OCI-LY1 (cell line): ENCODE measurements around the gene STK32B.
"Not testable (repeated sequence)": the region's sequence is repeated elsewhere in the genome, so short reads cannot be mapped to it uniquely, and the experiment has no call there.

Source experiments
- H2AFZ ChIP-seq: fragments of 200-600 bp; sonication (generic), shearing (Covaris generic); 2 replicates; pipeline ENCODE4 v1.6.0; 2014; ENCODE audit warnings: antibody characterized with exemption, mild to moderate bottlenecking, low read length
- H3F3A ChIP-seq: fragments of 200-600 bp; sonication (generic), shearing (Covaris generic); 2 replicates; pipeline ENCODE4 v1.6.0; 2014; ENCODE audit warnings: mild to moderate bottlenecking, antibody characterized with exemption, low read length, moderate library complexity; ENCODE audit not compliant: insufficient read depth
- H3K27ac ChIP-seq: fragments of 200-600 bp; sonication (generic); 2 replicates; pipeline ENCODE4 v1.5.1; 2014; ENCODE audit warnings: low read length, mixed run types, mild to moderate bottlenecking, low read depth; ENCODE audit not compliant: poor library complexity, severe bottlenecking
- H3K27me3 ChIP-seq: fragments of 200-600 bp; sonication (generic); 2 replicates; pipeline ENCODE4 v1.6.0; 2014; ENCODE audit warnings: antibody characterized with exemption, mild to moderate bottlenecking, low read length, moderate library complexity; ENCODE audit not compliant: insufficient read depth
- H3K36me3 ChIP-seq: fragments of 200-600 bp; sonication (generic); 2 replicates; pipeline ENCODE4 v1.6.1; 2014; ENCODE audit warnings: mild to moderate bottlenecking, antibody characterized with exemption, low read length, moderate library complexity, mixed read lengths; ENCODE audit not compliant: insufficient read depth
- H3K4me1 ChIP-seq: fragments of 200-600 bp; sonication (generic); 2 replicates; pipeline ENCODE4 v1.5.1; 2014; ENCODE audit warnings: mild to moderate bottlenecking, low read length, moderate library complexity; ENCODE audit not compliant: insufficient read depth, severe bottlenecking
- H3K4me2 ChIP-seq: fragments of 200-600 bp; sonication (generic), shearing (Covaris generic); 2 replicates; pipeline ENCODE4 v1.6.1; 2014; ENCODE audit warnings: low read length
- H3K4me3 ChIP-seq: fragments of 200-600 bp; sonication (generic); 2 replicates; pipeline ENCODE4 v1.5.1; 2014; ENCODE audit warnings: low read length, low read depth, mild to moderate bottlenecking, mixed read lengths; ENCODE audit not compliant: poor library complexity, severe bottlenecking
- H3K79me2 ChIP-seq: fragments of 200-600 bp; shearing (Covaris generic); 2 replicates; pipeline ENCODE4 v1.6.1; 2016; ENCODE audit warnings: mixed run types, low read length, mixed read lengths; ENCODE audit not compliant: insufficient read depth
- H3K9ac ChIP-seq: fragments of 200-600 bp; sonication (generic), shearing (Covaris generic); 2 replicates; pipeline ENCODE4 v1.6.1; 2014; ENCODE audit warnings: mild to moderate bottlenecking, low read length, mixed read lengths
- H3K9me2 ChIP-seq: fragments of 200-600 bp; sonication (generic), shearing (Covaris generic); 2 replicates; pipeline ENCODE4 v1.6.1; 2014; ENCODE audit warnings: low read depth, mild to moderate bottlenecking, low read length, mixed read lengths
- H3K9me3 ChIP-seq: fragments of 200-600 bp; shearing (Covaris generic); 2 replicates; pipeline ENCODE4 v1.6.1; 2014; ENCODE audit warnings: low read length, mixed read lengths
- H4K20me1 ChIP-seq: fragments of 200-600 bp; sonication (generic), shearing (Covaris generic); 2 replicates; pipeline ENCODE4 v1.6.0; 2016; ENCODE audit warnings: mild to moderate bottlenecking, low read length; ENCODE audit not compliant: insufficient read depth
- EZH2 ChIP-seq: fragments of 200-600 bp; sonication (generic), shearing (Covaris generic); IDR thresholded peaks from 2 replicates; pipeline ENCODE4 v1.8.0; 2017; ENCODE audit warnings: borderline replicate concordance, mixed run types, mild to moderate bottlenecking, antibody characterized with exemption, low read length, moderate library complexity, mixed read lengths
- TF ChIP-seq, protein P1 (sequence below): fragments of 200-600 bp; sonication (generic), shearing (Covaris generic); IDR thresholded peaks from 2 replicates; pipeline ENCODE4 v1.5.1; 2017; ENCODE audit warnings: mild to moderate bottlenecking, antibody characterized with exemption, low read length, moderate library complexity, mixed read lengths

STK32B gene

DNA sequence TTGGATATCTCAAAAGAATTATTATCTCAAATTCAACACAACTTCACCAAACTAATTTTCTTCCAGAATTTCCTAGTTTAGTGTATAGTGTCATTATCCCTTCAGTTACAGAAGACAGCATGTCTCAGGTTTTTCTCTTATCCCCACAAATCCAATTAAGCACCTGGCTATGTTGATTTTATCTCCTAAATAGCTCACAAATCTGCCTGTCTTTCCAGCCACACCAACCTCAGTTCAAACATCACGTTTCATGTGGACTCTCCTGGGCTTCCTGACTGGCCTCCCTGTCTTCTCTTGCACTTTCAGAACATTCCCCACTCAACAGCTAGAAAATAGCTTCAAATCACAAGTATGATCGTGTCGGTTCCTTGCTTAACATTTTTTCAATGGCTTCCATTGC is 14.8 kb downstream of the STK32B start:
- H3K36me3 ChIP-seq = no peaks in the 10 kb centered on the region
- no peak overlapping the region for H3K4me3 ChIP-seq
- no peaks in the 10 kb centered on the region for H3F3A ChIP-seq
- no peak overlapping the region for H3K27ac ChIP-seq
- no peaks in the 10 kb centered on the region for H4K20me1 ChIP-seq
- H3K4me1 ChIP-seq = no peaks in the 10 kb centered on the region
- no peaks in the 10 kb centered on the region for H3K79me2 ChIP-seq
- no peaks in the 10 kb centered on the region; the same call in 1 of the 2 replicates for H3K27me3 ChIP-seq
- H3K9me2 ChIP-seq = no peaks in the 10 kb centered on the region
- H3K9me3 ChIP-seq = no peaks in the 10 kb centered on the region
- no peak overlapping the region for H3K4me2 ChIP-seq
- no peak overlapping the region for H3K9ac ChIP-seq
- TF ChIP-seq, protein P1, sequence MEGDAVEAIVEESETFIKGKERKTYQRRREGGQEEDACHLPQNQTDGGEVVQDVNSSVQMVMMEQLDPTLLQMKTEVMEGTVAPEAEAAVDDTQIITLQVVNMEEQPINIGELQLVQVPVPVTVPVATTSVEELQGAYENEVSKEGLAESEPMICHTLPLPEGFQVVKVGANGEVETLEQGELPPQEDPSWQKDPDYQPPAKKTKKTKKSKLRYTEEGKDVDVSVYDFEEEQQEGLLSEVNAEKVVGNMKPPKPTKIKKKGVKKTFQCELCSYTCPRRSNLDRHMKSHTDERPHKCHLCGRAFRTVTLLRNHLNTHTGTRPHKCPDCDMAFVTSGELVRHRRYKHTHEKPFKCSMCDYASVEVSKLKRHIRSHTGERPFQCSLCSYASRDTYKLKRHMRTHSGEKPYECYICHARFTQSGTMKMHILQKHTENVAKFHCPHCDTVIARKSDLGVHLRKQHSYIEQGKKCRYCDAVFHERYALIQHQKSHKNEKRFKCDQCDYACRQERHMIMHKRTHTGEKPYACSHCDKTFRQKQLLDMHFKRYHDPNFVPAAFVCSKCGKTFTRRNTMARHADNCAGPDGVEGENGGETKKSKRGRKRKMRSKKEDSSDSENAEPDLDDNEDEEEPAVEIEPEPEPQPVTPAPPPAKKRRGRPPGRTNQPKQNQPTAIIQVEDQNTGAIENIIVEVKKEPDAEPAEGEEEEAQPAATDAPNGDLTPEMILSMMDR = no peak
- no peak for TF ChIP-seq EZH2
- no peak overlapping the region for H2AFZ ChIP-seq

DNA sequence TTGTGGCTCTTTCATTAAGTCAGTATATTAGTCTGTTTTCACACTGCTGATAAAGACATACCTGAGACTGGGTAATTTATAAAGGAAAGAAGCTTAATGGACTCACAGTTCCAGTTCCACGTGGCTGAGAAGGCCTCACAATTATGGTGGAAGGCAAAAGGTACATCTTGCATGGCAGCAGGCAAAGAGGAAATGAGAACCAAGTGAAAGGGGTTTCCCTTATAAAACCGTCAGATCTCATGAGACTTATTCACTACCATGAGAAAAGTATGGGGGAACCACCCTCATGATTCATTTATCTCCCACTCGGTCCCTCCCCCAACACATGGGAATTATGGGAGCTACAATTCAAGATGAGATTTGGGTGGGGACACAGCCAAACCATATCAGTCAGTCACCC is 15.7 kb downstream of the STK32B start:
- not testable (repeated sequence) for H3K36me3 ChIP-seq, H3K4me2 ChIP-seq, H2AFZ ChIP-seq, H3K79me2 ChIP-seq, H4K20me1 ChIP-seq, H3K9me3 ChIP-seq, H3K9me2 ChIP-seq, H3K9ac ChIP-seq, H3K27me3 ChIP-seq, H3K4me1 ChIP-seq, H3K27ac ChIP-seq, H3K4me3 ChIP-seq, H3F3A ChIP-seq

DNA sequence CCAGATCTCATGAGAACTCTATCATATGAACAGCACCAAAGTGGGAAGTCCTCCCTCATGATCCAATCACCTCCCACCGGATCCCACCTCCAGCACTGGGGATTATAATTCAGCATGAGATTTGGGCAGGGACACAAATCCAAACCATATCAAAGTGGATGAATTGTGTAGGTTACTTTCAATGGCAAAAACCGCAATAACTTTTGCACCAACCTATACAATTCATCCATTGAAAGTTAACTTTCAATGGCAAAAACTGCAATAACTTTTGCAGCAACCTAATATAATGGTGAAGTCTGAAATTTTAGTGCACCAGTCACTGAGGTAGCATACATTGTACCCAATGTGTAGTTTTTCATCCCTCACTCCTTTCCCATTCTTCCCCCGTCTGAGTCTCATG is 16.6 kb downstream of the STK32B start:
- Histone ChIP-seq H3K9me2 (no peaks in the 10 kb centered on the region), H3F3A (no peaks in the 10 kb centered on the region), H2AFZ (no peak overlapping the region), H3K4me3 (no peak overlapping the region), H3K79me2 (no peaks in the 10 kb centered on the region), H3K9me3 (no peaks in the 10 kb centered on the region), H3K36me3 (no peaks in the 10 kb centered on the region), H3K4me1 (no peaks in the 10 kb centered on the region), H3K9ac (no peak overlapping the region), H4K20me1 (no peaks in the 10 kb centered on the region), H3K4me2 (no peak overlapping the region), H3K27me3 (no peaks in the 10 kb centered on the region; the same call in 1 of the 2 replicates), H3K27ac (no peak overlapping the region)
- TF ChIP-seq, protein P1 = no peak
- TF ChIP-seq EZH2 = no peak

DNA sequence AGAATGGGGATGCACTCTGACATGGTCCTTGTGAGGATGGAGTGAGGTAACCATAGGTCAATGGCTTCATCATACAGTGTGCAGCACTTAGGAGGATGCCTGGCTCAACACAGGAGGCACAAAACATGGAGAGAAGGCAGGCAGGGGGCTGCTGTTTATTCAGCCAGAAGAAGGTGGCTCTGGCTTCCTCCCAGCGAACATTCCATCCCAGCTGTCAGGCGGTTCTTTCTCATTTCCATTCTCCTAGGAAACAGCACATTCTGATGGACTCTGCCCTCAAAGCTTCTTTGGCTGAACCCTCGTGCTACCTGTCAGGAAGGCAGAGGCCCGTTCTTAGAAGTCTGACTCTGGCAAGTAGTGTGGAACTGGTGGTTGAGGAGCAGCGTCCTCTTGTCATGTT is 18.6 kb downstream of the STK32B start:
- Histone ChIP-seq H2AFZ (no peak overlapping the region), H3K9ac (no peak overlapping the region), H3F3A (no peaks in the 10 kb centered on the region), H3K27me3 (no peaks in the 10 kb centered on the region; the same call in 1 of the 2 replicates), H3K79me2 (no peaks in the 10 kb centered on the region), H3K27ac (no peak overlapping the region), H3K4me2 (no peak overlapping the region), H3K9me2 (no peaks in the 10 kb centered on the region), H3K9me3 (no peaks in the 10 kb centered on the region), H4K20me1 (no peaks in the 10 kb centered on the region), H3K4me3 (no peak overlapping the region), H3K36me3 (no peaks in the 10 kb centered on the region), H3K4me1 (no peaks in the 10 kb centered on the region)
- TF ChIP-seq, protein P1 = no peak
- TF ChIP-seq EZH2 = no peak
